ENCODE measurements around the gene ESM1. TPM values are rescaled to one million over a fixed set of nuclear protein-coding genes. Genes with fewer than 3 reads are reported as not detected.

ESM1 gene
- total RNA-seq, 6 donors from 2014 or later: 0.86 to 10.3 (median 2.0) TPM; not detected in 1

DNA sequence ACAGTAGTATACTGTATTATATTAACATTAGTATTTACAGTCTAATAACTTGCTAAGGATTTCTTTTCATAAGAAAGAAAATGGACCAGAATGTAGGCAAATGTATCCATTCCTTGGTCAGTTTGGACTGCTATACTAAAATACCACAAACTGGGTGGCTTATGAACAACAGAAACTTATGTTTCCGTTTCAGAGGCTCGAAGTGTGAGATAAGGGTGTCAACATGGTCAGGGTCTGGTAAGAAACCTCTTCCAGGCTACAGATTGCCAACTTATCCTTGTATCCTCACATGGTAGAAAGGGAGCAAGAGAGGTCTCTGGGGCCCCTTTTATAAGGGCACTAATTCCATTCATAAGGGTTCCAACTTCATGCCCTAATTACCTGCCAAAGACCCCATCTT, 9.2 kb upstream of the ESM1 start:
- H3K27me3 ChIP-seq: no peaks in the 10 kb centered on the region
- no peak for ATAC-seq (ENCODE audit: low FRiP score in 2 of 2)
- H3K9me3 ChIP-seq: no peaks in the 10 kb centered on the region
- H3K4me1 ChIP-seq: no peaks in the 10 kb centered on the region
- no peak overlapping the region for H3K4me3 ChIP-seq
- no peak overlapping the region for H3K27ac ChIP-seq
- no peak for DNase-seq
- 83 to 88% methylated on average over 2 of the region's 2 CpGs for WGBS, 2 donors
- TF ChIP-seq, protein P1, sequence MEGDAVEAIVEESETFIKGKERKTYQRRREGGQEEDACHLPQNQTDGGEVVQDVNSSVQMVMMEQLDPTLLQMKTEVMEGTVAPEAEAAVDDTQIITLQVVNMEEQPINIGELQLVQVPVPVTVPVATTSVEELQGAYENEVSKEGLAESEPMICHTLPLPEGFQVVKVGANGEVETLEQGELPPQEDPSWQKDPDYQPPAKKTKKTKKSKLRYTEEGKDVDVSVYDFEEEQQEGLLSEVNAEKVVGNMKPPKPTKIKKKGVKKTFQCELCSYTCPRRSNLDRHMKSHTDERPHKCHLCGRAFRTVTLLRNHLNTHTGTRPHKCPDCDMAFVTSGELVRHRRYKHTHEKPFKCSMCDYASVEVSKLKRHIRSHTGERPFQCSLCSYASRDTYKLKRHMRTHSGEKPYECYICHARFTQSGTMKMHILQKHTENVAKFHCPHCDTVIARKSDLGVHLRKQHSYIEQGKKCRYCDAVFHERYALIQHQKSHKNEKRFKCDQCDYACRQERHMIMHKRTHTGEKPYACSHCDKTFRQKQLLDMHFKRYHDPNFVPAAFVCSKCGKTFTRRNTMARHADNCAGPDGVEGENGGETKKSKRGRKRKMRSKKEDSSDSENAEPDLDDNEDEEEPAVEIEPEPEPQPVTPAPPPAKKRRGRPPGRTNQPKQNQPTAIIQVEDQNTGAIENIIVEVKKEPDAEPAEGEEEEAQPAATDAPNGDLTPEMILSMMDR (IDR thresholded peaks at IDR 0.05): no peak
- no peak for TF ChIP-seq POLR2AphosphoS5 (IDR thresholded peaks at IDR 0.05)
- H3K36me3 ChIP-seq: no peaks in the 10 kb centered on the region

DNA sequence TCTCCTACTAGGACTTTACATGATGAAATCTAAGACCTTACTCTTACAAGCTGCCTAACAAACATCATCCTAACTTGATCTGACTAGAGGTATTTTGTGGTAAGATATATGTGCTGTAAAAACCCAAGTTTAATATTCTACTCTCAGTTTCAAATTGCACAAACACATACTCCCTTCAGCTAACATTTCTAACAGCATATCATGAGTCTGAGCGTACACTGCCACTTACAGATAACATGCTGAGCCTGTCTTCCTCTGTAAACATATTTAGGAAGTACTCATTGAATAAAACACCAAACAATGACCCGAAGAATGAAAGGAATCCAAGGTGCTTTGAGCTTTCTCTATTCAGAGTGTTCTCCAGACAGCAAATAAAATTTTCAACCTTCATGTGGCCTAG, 7.9 kb upstream of the ESM1 start:
- no peak overlapping the region for H3K27ac ChIP-seq
- no peaks in the 10 kb centered on the region for H3K27me3 ChIP-seq
- no peak for DNase-seq
- no peaks in the 10 kb centered on the region for H3K36me3 ChIP-seq
- no peaks in the 10 kb centered on the region for H3K4me1 ChIP-seq
- no peak overlapping the region for H3K4me3 ChIP-seq
- no peaks in the 10 kb centered on the region for H3K9me3 ChIP-seq
- 34 to 46% methylated on average over 2 of the region's 2 CpGs for WGBS, 2 donors
- no peak for TF ChIP-seq POLR2AphosphoS5 (IDR thresholded peaks at IDR 0.05)
- TF ChIP-seq, protein P1 (IDR thresholded peaks at IDR 0.05): no peak
- ATAC-seq (ENCODE audit: low FRiP score in 2 of 2): no peak

DNA sequence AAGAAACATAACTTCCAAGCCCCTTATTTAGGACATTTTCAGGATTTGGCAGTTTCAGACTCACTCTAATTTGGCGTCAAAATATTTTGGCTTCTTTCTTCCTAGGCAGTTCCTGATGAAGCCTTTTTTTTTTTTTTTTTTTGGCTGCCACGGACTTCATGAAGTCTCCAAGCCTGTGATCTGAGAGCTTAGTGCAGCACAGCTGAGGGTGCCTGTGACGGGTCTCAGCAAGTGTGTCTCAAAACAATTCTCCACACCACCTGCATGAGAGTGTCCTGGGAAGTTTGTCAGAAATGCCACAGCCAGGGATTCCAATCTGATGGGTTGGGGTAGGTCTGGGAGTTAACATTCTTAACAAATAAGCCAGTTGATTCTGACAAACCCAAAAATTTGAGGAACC, 6.0 kb upstream of the ESM1 start:
- Histone ChIP-seq H3K4me3 (no peak overlapping the region), H3K27ac (no peak overlapping the region), H3K9me3 (no peaks in the 10 kb centered on the region), H3K4me1 (no peaks in the 10 kb centered on the region), H3K27me3 (no peaks in the 10 kb centered on the region), H3K36me3 (no peaks in the 10 kb centered on the region)
- WGBS, 2 donors: 73 to 81% methylated on average over 3 of the region's 3 CpGs
- ATAC-seq (ENCODE audit: low FRiP score in 2 of 2) (no peak), DNase-seq (no peak)
- no peak for TF ChIP-seq POLR2A (IDR thresholded peaks at IDR 0.05)
- TF ChIP-seq, protein P1 (IDR thresholded peaks at IDR 0.05): no peak
- no peak for TF ChIP-seq EP300 (IDR thresholded peaks at IDR 0.05)
- no peak for TF ChIP-seq POLR2AphosphoS5 (IDR thresholded peaks at IDR 0.05)

DNA sequence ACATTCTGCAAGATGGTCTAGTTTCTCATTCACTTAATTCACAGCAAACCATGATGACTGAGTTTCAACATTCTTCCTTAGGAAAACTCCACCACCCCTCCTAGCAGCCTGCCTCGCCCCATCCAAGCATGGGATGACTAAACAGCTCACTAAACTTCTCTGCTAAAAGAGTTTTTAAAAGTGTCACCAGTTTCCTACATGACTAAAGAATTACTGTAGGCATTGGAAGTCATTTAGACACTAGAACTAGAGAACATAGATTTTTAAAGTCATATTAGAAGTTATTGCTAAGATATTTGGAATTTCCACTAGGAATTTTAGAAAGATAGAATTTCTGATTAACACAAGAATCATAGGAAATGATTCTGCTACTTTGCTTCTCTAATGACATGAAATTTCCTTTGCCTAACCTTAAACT, 5.5 kb upstream of the ESM1 start:
- Histone ChIP-seq H3K36me3 (no peaks in the 10 kb centered on the region), H3K4me1 (no peaks in the 10 kb centered on the region), H3K27me3 (no peaks in the 10 kb centered on the region), H3K27ac (no peak overlapping the region), H3K4me3 (no peak overlapping the region), H3K9me3 (no peaks in the 10 kb centered on the region)
- DNase-seq (no peak), ATAC-seq (ENCODE audit: low FRiP score in 2 of 2) (no peak)
- TF ChIP-seq POLR2AphosphoS5 (IDR thresholded peaks at IDR 0.05): no peak
- TF ChIP-seq EP300 (IDR thresholded peaks at IDR 0.05): no peak
- TF ChIP-seq, protein P1 (IDR thresholded peaks at IDR 0.05): no peak
- no peak for TF ChIP-seq POLR2A (IDR thresholded peaks at IDR 0.05)
- WGBS, 2 donors: 67 to 76% methylated on average over 1 of the region's 1 CpG

DNA sequence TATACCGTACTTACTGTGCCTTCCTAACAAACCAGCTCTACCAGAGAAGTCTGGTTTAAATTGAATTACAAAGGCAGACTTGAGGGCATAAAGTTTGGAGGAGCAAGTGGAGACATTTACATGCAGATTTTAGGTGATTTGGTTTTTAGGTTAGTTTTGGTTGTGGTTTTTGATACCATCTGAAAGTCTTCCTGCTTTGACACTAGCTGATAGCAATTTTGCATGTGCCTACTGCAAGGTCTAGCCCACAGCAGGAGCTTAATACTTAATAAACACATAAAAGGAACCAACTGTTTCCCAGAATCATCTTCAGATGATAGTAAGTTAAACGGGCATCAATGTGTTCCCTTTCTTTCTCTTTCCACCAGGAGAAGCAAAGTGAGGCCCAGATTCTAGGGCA, 3.4 kb upstream of the ESM1 start:
- Histone ChIP-seq H3K36me3 (no peaks in the 10 kb centered on the region), H3K4me3 (no peak overlapping the region), H3K27ac (no peak overlapping the region), H3K27me3 (peaks cover 0 to 7% (median 3%) of the 10 kb centered on the region in 4 donors), H3K9me3 (no peaks in the 10 kb centered on the region), H3K4me1 (peaks cover 3 to 11% (median 5%) of the 10 kb centered on the region in 4 donors)
- TF ChIP-seq POLR2A (IDR thresholded peaks at IDR 0.05): no peak
- TF ChIP-seq EP300 (IDR thresholded peaks at IDR 0.05): no peak
- TF ChIP-seq, protein P1 (IDR thresholded peaks at IDR 0.05): no peak
- no peak for TF ChIP-seq POLR2AphosphoS5 (IDR thresholded peaks at IDR 0.05)
- no peak for DNase-seq
- ATAC-seq (ENCODE audit: low FRiP score in 2 of 2): no peak
- WGBS, 2 donors: 76 to 85% methylated on average over 2 of the region's 2 CpGs
